ENCODE results near the gene RGS8. TPM values are rescaled to one million over a fixed set of nuclear protein-coding genes. Genes with fewer than 3 reads are reported as not detected.

Gene RGS8
- total and polyA plus RNA-seq, 10 of the 15 experiments (the other 5 are each of a cell fraction or from before 2014, with no cell fraction given): 0.03 to 0.62 (median 0.33) TPM

DNA sequence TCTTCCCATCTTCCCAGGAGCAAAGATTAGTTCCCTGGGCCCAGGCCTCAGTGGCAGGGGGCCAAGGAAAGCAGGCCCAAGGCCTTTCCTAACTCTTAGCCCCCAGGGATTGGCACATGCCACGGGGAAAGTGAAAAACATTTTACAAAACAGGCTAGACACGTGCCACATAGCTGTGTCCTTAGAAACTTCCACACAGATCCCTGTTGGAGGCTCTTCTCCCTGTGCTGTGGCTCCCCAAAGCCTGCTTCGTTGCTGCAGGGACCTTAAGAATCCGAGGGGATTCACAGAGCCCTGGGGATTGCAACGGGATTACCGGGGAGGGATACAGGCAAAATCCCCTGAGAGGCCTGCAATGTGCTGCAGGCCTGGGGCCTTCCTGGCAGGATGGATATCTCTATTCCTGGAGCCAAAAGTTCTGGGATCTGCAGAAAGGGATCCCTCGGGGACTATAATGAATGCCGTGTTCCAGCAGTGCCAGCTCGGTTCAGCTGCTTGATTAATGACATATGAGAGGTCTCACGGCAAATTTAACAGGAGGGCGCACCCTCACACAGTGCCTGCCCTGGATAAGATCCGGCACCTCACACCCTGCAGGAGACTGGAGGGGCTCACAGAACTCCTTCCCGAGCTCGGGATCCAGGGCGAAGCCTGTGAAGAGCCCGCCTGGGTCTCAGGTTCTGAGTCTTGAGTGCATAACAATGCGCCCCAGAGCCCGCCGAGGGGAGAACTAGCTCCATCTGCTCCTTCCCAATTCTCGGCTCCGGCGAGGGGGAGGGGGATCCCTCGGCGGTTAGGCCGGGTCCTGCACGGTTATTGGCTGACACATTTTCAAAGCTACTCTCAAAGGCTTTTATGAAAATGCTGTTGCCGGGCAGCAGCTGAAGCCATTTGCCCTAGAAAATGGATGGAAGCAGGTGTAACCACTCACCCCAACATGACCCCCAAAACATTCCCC, 15.3 kb upstream of the RGS8 start:
- intact Hi-C loops (cut with micrococcal nuclease; ENCODE audit: unreplicated experiment) (no loop called here), in situ Hi-C loops (cut with MboI) (no loop called here)
- no peak overlapping the region for H3K9ac ChIP-seq (ENCODE audit: control insufficient read depth, insufficient read depth, low read length)
- no peaks in the 10 kb centered on the region for H4K20me1 ChIP-seq (ENCODE audit: control insufficient read depth, insufficient read depth)
- no peak overlapping the region for H2AFZ ChIP-seq (ENCODE audit: control insufficient read depth, low read depth, low read length)
- 38% methylated on average over 27 of the region's 27 CpGs for WGBS (ENCODE audit: insufficient coverage, insufficient replicate concordance, low lambda C conversion rate, missing lambda C conversion rate)
- no peaks in the 10 kb centered on the region for H3K79me2 ChIP-seq (ENCODE audit: control insufficient read depth, insufficient read depth, low read length)
- SMC1A ChIA-PET (ENCODE audit: uncharacterized antibody, unreplicated experiment): interaction anchor here (0.8 to 2.5 kb wide), 6 partner anchors 11 to 96 kb away, joined by 3 to 7 read pairs (median 3); no protein-coding TSS in a partner anchor
- no peaks in the 10 kb centered on the region for H3K4me1 ChIP-seq (ENCODE audit: control insufficient read depth, insufficient read depth, low read length)
- no peak for ATAC-seq
- CTCF ChIA-PET: interaction anchor here (1.0 to 1.9 kb wide), 5 partner anchors 12 to 103 kb away, joined by 3 to 17 read pairs (median 3); no protein-coding TSS in a partner anchor
- H3K27me3 ChIP-seq (replicated peaks in 1 of 2; ENCODE audit: control insufficient read depth in 2 of 2, insufficient read depth in 2 of 2, low read length in 1 of 2): peaks cover 0 to 4% of the 10 kb centered on the region in 2 experiments; a peak in 1 of 4 replicates
- RAD21 ChIA-PET (ENCODE audit: unreplicated experiment): no interaction called here
- no TSS peak for BruUV-seq (replicated peaks)
- H3K4me2 ChIP-seq (ENCODE audit: control insufficient read depth, insufficient read depth): no peak overlapping the region
- no peaks in the 10 kb centered on the region for H3K9me3 ChIP-seq (replicated peaks; ENCODE audit: control insufficient read depth, insufficient read depth, low read length)
- POLR2A ChIA-PET: interaction anchor here (0.5 kb wide), 1 partner anchor 1412 kb away, joined by 3 read pairs; no protein-coding TSS in a partner anchor
- no peak for DNase-seq (ENCODE audit: low read depth, low spot score)
- H3K27ac ChIP-seq (ENCODE audit: control insufficient read depth, insufficient read depth): no peak overlapping the region
- H3K4me3 ChIP-seq: no peak overlapping the region
- no peak for FAIRE-seq
- H3K36me3 ChIP-seq (ENCODE audit: control insufficient read depth in 2 of 2, insufficient read depth in 2 of 2, low read length in 1 of 2): no peaks in the 10 kb centered on the region
- TF ChIP-seq CHD1 (IDR thresholded peaks at IDR 0.05; ENCODE audit: low read depth, low read length) (no peak), EED (IDR thresholded peaks at IDR 0.05; ENCODE audit: low read depth) (no peak), SMAD1 (IDR thresholded peaks at IDR 0.05; ENCODE audit: low read depth, partially characterized antibody) (no peak), CBFB (IDR thresholded peaks at IDR 0.05; ENCODE audit: low read depth) (no peak), CREM (IDR thresholded peaks at IDR 0.05; ENCODE audit: low read depth) (no peak), MXI1 (IDR thresholded peaks at IDR 0.05; ENCODE audit: low read depth, low read length) (no peak), MLLT1 (IDR thresholded peaks at IDR 0.05) (no peak), NFYB (IDR thresholded peaks at IDR 0.05; ENCODE audit: insufficient read depth, low read depth, low read length) (no peak), PAX5 (IDR thresholded peaks at IDR 0.05; ENCODE audit: borderline replicate concordance, low read depth, low read length) (no peak), CHD2 (IDR thresholded peaks at IDR 0.05; ENCODE audit: borderline replicate concordance, low read depth, low read length) (no peak), SUPT20H (IDR thresholded peaks at IDR 0.05; ENCODE audit: borderline replicate concordance, control insufficient read depth, low read depth, low read length) (no peak)
- TF ChIP-seq, protein P1, sequence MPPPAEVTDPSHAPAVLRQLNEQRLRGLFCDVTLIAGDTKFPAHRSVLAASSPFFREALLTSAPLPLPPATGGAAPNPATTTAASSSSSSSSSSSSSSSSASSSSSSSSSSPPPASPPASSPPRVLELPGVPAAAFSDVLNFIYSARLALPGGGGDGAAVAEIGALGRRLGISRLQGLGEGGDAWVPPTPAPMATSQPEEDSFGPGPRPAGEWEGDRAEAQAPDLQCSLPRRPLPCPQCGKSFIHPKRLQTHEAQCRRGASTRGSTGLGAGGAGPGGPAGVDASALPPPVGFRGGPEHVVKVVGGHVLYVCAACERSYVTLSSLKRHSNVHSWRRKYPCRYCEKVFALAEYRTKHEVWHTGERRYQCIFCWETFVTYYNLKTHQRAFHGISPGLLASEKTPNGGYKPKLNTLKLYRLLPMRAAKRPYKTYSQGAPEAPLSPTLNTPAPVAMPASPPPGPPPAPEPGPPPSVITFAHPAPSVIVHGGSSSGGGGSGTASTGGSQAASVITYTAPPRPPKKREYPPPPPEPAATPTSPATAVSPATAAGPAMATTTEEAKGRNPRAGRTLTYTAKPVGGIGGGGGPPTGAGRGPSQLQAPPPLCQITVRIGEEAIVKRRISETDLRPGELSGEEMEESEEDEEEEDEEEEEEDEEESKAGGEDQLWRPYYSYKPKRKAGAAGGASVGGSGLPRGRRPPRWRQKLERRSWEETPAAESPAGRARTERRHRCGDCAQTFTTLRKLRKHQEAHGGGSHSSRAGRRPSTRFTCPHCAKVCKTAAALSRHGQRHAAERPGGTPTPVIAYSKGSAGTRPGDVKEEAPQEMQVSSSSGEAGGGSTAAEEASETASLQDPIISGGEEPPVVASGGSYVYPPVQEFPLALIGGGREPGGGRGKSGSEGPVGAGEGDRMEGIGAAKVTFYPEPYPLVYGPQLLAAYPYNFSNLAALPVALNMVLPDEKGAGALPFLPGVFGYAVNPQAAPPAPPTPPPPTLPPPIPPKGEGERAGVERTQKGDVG (CRISPR knock-in tag; IDR thresholded peaks at IDR 0.05): no peak
- TF ChIP-seq, protein P2, sequence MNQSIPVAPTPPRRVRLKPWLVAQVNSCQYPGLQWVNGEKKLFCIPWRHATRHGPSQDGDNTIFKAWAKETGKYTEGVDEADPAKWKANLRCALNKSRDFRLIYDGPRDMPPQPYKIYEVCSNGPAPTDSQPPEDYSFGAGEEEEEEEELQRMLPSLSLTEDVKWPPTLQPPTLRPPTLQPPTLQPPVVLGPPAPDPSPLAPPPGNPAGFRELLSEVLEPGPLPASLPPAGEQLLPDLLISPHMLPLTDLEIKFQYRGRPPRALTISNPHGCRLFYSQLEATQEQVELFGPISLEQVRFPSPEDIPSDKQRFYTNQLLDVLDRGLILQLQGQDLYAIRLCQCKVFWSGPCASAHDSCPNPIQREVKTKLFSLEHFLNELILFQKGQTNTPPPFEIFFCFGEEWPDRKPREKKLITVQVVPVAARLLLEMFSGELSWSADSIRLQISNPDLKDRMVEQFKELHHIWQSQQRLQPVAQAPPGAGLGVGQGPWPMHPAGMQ (IDR thresholded peaks at IDR 0.05; ENCODE audit: borderline replicate concordance): no peak
- TF ChIP-seq, protein P3, sequence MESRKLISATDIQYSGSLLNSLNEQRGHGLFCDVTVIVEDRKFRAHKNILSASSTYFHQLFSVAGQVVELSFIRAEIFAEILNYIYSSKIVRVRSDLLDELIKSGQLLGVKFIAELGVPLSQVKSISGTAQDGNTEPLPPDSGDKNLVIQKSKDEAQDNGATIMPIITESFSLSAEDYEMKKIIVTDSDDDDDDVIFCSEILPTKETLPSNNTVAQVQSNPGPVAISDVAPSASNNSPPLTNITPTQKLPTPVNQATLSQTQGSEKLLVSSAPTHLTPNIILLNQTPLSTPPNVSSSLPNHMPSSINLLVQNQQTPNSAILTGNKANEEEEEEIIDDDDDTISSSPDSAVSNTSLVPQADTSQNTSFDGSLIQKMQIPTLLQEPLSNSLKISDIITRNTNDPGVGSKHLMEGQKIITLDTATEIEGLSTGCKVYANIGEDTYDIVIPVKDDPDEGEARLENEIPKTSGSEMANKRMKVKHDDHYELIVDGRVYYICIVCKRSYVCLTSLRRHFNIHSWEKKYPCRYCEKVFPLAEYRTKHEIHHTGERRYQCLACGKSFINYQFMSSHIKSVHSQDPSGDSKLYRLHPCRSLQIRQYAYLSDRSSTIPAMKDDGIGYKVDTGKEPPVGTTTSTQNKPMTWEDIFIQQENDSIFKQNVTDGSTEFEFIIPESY (IDR thresholded peaks at IDR 0.05): no peak

All from GM12878 (cell line).